Measurements from ENCODE around the gene UFSP1. TPM values are rescaled to one million over a fixed set of nuclear protein-coding genes. Genes with fewer than 3 reads are reported as not detected.

The UFSP1 gene
- total RNA-seq, 1 experiment from 2014 or later, result 5.6 TPM

GRCh38 chr7:100914208-100914878, 24.8 kb upstream of the UFSP1 start (continued):
- TF ChIP-seq CTCF (IDR thresholded peaks at IDR 0.05 in 2 of 3, conservative IDR thresholded peaks at IDR 0.05 in 1 of 3; ENCODE audit: borderline replicate concordance in 1 of 3, insufficient read depth in 1 of 3, low read depth in 2 of 3, low read length in 2 of 3), result no peak
- TF ChIP-seq EZH2phosphoT487 (IDR thresholded peaks at IDR 0.05; ENCODE audit: borderline replicate concordance), result no peak
- no peak for TF ChIP-seq SRF (IDR thresholded peaks at IDR 0.05; ENCODE audit: low read depth)
- TF ChIP-seq ZNF274 (IDR thresholded peaks at IDR 0.05; ENCODE audit: low read depth, low read length), result no peak
- TF ChIP-seq CBX3 (IDR thresholded peaks at IDR 0.05; ENCODE audit: low read depth), result no peak
- TF ChIP-seq POLR2AphosphoS5 (IDR thresholded peaks at IDR 0.05; ENCODE audit: low read depth, low read length), result no peak
- TF ChIP-seq CEBPB (IDR thresholded peaks at IDR 0.05; ENCODE audit: low read depth), result no peak

- H3K36me3 ChIP-seq (ENCODE audit: control insufficient read depth in 1 of 2, insufficient read depth in 2 of 2, low read length in 2 of 2), result no peaks in the 10 kb centered on the region
- ChIA-PET POLR2A (no interaction called here), RAD21 (ENCODE audit: low non-redundant PET in 1 of 2, low total read pairs in 2 of 2, uncharacterized antibody in 2 of 2, unreplicated experiment in 2 of 2) (no interaction called here), CTCF (no interaction called here)
- no peak for ATAC-seq
- no peaks in the 10 kb centered on the region for H3K9me2 ChIP-seq (ENCODE audit: insufficient read depth)
- H3K4me1 ChIP-seq (ENCODE audit: control insufficient read depth in 1 of 2, insufficient read depth in 2 of 2, low read length in 2 of 2), result peaks cover 0 to 5% of the 10 kb centered on the region in 2 experiments; a peak in 2 of 4 replicates
- no peaks in the 10 kb centered on the region for H4K20me1 ChIP-seq (ENCODE audit: insufficient read depth)
- H3K4me2 ChIP-seq (ENCODE audit: low read length), result no peak overlapping the region
- BruUV-seq (replicated peaks), result no TSS peak
- H3K27me3 ChIP-seq (ENCODE audit: insufficient read depth, low read length), result no peaks in the 10 kb centered on the region
- no peak overlapping the region for H3K9ac ChIP-seq (ENCODE audit: low read length)
- TF ChIP-seq, protein P1, sequence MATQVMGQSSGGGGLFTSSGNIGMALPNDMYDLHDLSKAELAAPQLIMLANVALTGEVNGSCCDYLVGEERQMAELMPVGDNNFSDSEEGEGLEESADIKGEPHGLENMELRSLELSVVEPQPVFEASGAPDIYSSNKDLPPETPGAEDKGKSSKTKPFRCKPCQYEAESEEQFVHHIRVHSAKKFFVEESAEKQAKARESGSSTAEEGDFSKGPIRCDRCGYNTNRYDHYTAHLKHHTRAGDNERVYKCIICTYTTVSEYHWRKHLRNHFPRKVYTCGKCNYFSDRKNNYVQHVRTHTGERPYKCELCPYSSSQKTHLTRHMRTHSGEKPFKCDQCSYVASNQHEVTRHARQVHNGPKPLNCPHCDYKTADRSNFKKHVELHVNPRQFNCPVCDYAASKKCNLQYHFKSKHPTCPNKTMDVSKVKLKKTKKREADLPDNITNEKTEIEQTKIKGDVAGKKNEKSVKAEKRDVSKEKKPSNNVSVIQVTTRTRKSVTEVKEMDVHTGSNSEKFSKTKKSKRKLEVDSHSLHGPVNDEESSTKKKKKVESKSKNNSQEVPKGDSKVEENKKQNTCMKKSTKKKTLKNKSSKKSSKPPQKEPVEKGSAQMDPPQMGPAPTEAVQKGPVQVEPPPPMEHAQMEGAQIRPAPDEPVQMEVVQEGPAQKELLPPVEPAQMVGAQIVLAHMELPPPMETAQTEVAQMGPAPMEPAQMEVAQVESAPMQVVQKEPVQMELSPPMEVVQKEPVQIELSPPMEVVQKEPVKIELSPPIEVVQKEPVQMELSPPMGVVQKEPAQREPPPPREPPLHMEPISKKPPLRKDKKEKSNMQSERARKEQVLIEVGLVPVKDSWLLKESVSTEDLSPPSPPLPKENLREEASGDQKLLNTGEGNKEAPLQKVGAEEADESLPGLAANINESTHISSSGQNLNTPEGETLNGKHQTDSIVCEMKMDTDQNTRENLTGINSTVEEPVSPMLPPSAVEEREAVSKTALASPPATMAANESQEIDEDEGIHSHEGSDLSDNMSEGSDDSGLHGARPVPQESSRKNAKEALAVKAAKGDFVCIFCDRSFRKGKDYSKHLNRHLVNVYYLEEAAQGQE (IDR thresholded peaks at IDR 0.05; ENCODE audit: low read depth), result no peak
- TF ChIP-seq, protein P2, sequence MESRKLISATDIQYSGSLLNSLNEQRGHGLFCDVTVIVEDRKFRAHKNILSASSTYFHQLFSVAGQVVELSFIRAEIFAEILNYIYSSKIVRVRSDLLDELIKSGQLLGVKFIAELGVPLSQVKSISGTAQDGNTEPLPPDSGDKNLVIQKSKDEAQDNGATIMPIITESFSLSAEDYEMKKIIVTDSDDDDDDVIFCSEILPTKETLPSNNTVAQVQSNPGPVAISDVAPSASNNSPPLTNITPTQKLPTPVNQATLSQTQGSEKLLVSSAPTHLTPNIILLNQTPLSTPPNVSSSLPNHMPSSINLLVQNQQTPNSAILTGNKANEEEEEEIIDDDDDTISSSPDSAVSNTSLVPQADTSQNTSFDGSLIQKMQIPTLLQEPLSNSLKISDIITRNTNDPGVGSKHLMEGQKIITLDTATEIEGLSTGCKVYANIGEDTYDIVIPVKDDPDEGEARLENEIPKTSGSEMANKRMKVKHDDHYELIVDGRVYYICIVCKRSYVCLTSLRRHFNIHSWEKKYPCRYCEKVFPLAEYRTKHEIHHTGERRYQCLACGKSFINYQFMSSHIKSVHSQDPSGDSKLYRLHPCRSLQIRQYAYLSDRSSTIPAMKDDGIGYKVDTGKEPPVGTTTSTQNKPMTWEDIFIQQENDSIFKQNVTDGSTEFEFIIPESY (IDR thresholded peaks at IDR 0.05; ENCODE audit: extremely low read depth, insufficient replicate concordance, low read length), result no peak
- TF ChIP-seq, protein P3, sequence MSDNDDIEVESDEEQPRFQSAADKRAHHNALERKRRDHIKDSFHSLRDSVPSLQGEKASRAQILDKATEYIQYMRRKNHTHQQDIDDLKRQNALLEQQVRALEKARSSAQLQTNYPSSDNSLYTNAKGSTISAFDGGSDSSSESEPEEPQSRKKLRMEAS (IDR thresholded peaks at IDR 0.05), result no peak
- no peak for TF ChIP-seq POLR2AphosphoS5 (IDR thresholded peaks at IDR 0.05; ENCODE audit: low read depth, low read length)
- no peak for TF ChIP-seq POLR2A (IDR thresholded peaks at IDR 0.05; ENCODE audit: borderline replicate concordance, extremely low read depth, insufficient read depth, insufficient read length)
- no peak for TF ChIP-seq CEBPB (IDR thresholded peaks at IDR 0.05; ENCODE audit: low read depth)
- no peak for TF ChIP-seq JUND (IDR thresholded peaks at IDR 0.05)
- TF ChIP-seq FOSL1 (IDR thresholded peaks at IDR 0.05; ENCODE audit: low read depth), result no peak
- TF ChIP-seq ZFX (IDR thresholded peaks at IDR 0.05), result no peak
- TF ChIP-seq ELF1 (IDR thresholded peaks at IDR 0.05; ENCODE audit: borderline replicate concordance, low read depth), result no peak
- no peak for TF ChIP-seq SP1 (IDR thresholded peaks at IDR 0.05; ENCODE audit: low read depth)
- TF ChIP-seq EZH2phosphoT487 (IDR thresholded peaks at IDR 0.05; ENCODE audit: borderline replicate concordance), result no peak
- no peak for TF ChIP-seq TCF7L2 (IDR thresholded peaks at IDR 0.05; ENCODE audit: borderline replicate concordance, extremely low read depth, insufficient read depth, insufficient read length)
- TF ChIP-seq SRF (IDR thresholded peaks at IDR 0.05; ENCODE audit: low read depth), result no peak
- no peak for TF ChIP-seq SIN3A (IDR thresholded peaks at IDR 0.05; ENCODE audit: low read depth)
- no peak for TF ChIP-seq CBX3 (IDR thresholded peaks at IDR 0.05; ENCODE audit: low read depth)
- DNase-seq (ENCODE audit: low read depth, low spot score), result no peak
- no peak overlapping the region for H2AFZ ChIP-seq (ENCODE audit: low read depth, low read length, poor library complexity, severe bottlenecking)
- H3K9me3 ChIP-seq (ENCODE audit: control insufficient read depth in 1 of 2, insufficient read depth in 1 of 2, low read depth in 1 of 2, low read length in 2 of 2), result no peaks in the 10 kb centered on the region
- H3K79me2 ChIP-seq (ENCODE audit: insufficient read depth, low read length), result no peaks in the 10 kb centered on the region
- intact Hi-C loops (cut with micrococcal nuclease), result no loop called here
- H3K27ac ChIP-seq (ENCODE audit: low read depth, low read length), result no peak overlapping the region
- H3K4me3 ChIP-seq (replicated peaks in 1 of 2; ENCODE audit: low read depth in 1 of 2, low read length in 2 of 2), result no peak overlapping the region
Measured at GRCh38 chr7:100911484-100911883, 22.0 kb upstream of the UFSP1 start.
